ENCODE data around the gene OR1E2.

OR1E2 gene

GRCh38 chr17:3448059-3448665 is 14.5 kb upstream of the OR1E2 start:
- H3F3A ChIP-seq (ENCODE audit: insufficient read depth, low read length): no peaks in the 10 kb centered on the region
- H3K4me2 ChIP-seq (ENCODE audit: low read depth, low read length): no peak overlapping the region
- no peaks in the 10 kb centered on the region for H3K36me3 ChIP-seq (replicated peaks; ENCODE audit: insufficient read depth, low read length)
- no peak overlapping the region for H3K4me3 ChIP-seq (ENCODE audit: low read length)
- H2AFZ ChIP-seq (ENCODE audit: low read length): no peak overlapping the region
- DNase-seq: no peak
- H3K9me2 ChIP-seq (replicated peaks; ENCODE audit: insufficient read depth, low read length): no peaks in the 10 kb centered on the region
- TF ChIP-seq CTCF (IDR thresholded peaks at IDR 0.05; ENCODE audit: low read length) (no peak), EZH2 (optimal IDR thresholded peaks at IDR 0.05; ENCODE audit: low read depth, low read length) (no peak), EZH2phosphoT487 (IDR thresholded peaks at IDR 0.05; ENCODE audit: low read length) (no peak)
- H3K9me3 ChIP-seq (replicated peaks; ENCODE audit: insufficient read depth, low read length): no peaks in the 10 kb centered on the region
- H4K20me1 ChIP-seq (ENCODE audit: insufficient read depth, low read length): no peaks in the 10 kb centered on the region
- H3K27ac ChIP-seq (ENCODE audit: low read length): no peak overlapping the region
- no peak overlapping the region for H3K9ac ChIP-seq (ENCODE audit: low read length)
- H3K4me1 ChIP-seq (ENCODE audit: low read length): no peaks in the 10 kb centered on the region
- no peaks in the 10 kb centered on the region for H3K27me3 ChIP-seq (replicated peaks; ENCODE audit: insufficient read depth, low read length)
- no peaks in the 10 kb centered on the region for H3K79me2 ChIP-seq (ENCODE audit: low read length)

GRCh38 chr17:3447625-3448024 is 14.0 kb upstream of the OR1E2 start:
- no peaks in the 10 kb centered on the region for H3K27me3 ChIP-seq (replicated peaks; ENCODE audit: insufficient read depth, low read length)
- H2AFZ ChIP-seq (ENCODE audit: low read length): no peak overlapping the region

GRCh38 chr17:3440451-3440850 is 6.8 kb upstream of the OR1E2 start:
- H3K4me3 ChIP-seq (ENCODE audit: low read length): no peak overlapping the region
- no peak overlapping the region for H3K27ac ChIP-seq (ENCODE audit: low read length)
- H3K79me2 ChIP-seq (ENCODE audit: low read length): no peaks in the 10 kb centered on the region
- H4K20me1 ChIP-seq (ENCODE audit: insufficient read depth, low read length): no peaks in the 10 kb centered on the region
- no peaks in the 10 kb centered on the region for H3K36me3 ChIP-seq (replicated peaks; ENCODE audit: insufficient read depth, low read length)
- no peak overlapping the region for H3K4me2 ChIP-seq (ENCODE audit: low read depth, low read length)
- H3K9ac ChIP-seq (ENCODE audit: low read length): no peak overlapping the region
- no peaks in the 10 kb centered on the region for H3K27me3 ChIP-seq (replicated peaks; ENCODE audit: insufficient read depth, low read length)
- H3K9me3 ChIP-seq (replicated peaks; ENCODE audit: insufficient read depth, low read length): no peaks in the 10 kb centered on the region
- H3F3A ChIP-seq (ENCODE audit: insufficient read depth, low read length): no peaks in the 10 kb centered on the region
- H3K4me1 ChIP-seq (ENCODE audit: low read length): no peaks in the 10 kb centered on the region
- no peaks in the 10 kb centered on the region for H3K9me2 ChIP-seq (replicated peaks; ENCODE audit: insufficient read depth, low read length)
- TF ChIP-seq EZH2phosphoT487 (IDR thresholded peaks at IDR 0.05; ENCODE audit: low read length): no peak
- no peak for TF ChIP-seq EZH2 (optimal IDR thresholded peaks at IDR 0.05; ENCODE audit: low read depth, low read length)
- no peak for TF ChIP-seq CTCF (IDR thresholded peaks at IDR 0.05; ENCODE audit: low read length)
- H2AFZ ChIP-seq (ENCODE audit: low read length): no peak overlapping the region
- no peak for DNase-seq

More at GRCh38 chr17:3447625-3448024, 14.0 kb upstream of the OR1E2 start:
- no peaks in the 10 kb centered on the region for H3K9me3 ChIP-seq (replicated peaks; ENCODE audit: insufficient read depth, low read length)
- peak; percentile 35 for TF ChIP-seq CTCF (IDR thresholded peaks at IDR 0.05; ENCODE audit: low read length)
- TF ChIP-seq EZH2 (optimal IDR thresholded peaks at IDR 0.05; ENCODE audit: low read depth, low read length): no peak
- no peak for TF ChIP-seq EZH2phosphoT487 (IDR thresholded peaks at IDR 0.05; ENCODE audit: low read length)
- H3K27ac ChIP-seq (ENCODE audit: low read length): no peak overlapping the region
- H3K4me3 ChIP-seq (ENCODE audit: low read length): no peak overlapping the region
- H3K79me2 ChIP-seq (ENCODE audit: low read length): no peaks in the 10 kb centered on the region
- no peak for DNase-seq
- no peak overlapping the region for H3K4me2 ChIP-seq (ENCODE audit: low read depth, low read length)
- no peak overlapping the region for H3K9ac ChIP-seq (ENCODE audit: low read length)
- H3K36me3 ChIP-seq (replicated peaks; ENCODE audit: insufficient read depth, low read length): no peaks in the 10 kb centered on the region
- H3K9me2 ChIP-seq (replicated peaks; ENCODE audit: insufficient read depth, low read length): no peaks in the 10 kb centered on the region
- no peaks in the 10 kb centered on the region for H3F3A ChIP-seq (ENCODE audit: insufficient read depth, low read length)
- no peaks in the 10 kb centered on the region for H3K4me1 ChIP-seq (ENCODE audit: low read length)
- no peaks in the 10 kb centered on the region for H4K20me1 ChIP-seq (ENCODE audit: insufficient read depth, low read length)
